Spleen (tissue), 11 donors: ENCODE data around the gene PLPP2. TPM values are rescaled to one million over a fixed set of nuclear protein-coding genes. Genes with fewer than 3 reads are reported as not detected.
"Not testable (repeated sequence)": the region's sequence is repeated elsewhere in the genome, so short reads cannot be mapped to it uniquely, and the experiment has no call there.

ENCODE experiments used
- DNase-seq: peaks from one replicate; pipeline ENCODE4 v3.0.0-alpha.2; 2020
- H3K27ac ChIP-seq, 8 donors: fragments of 200-600 bp; sonication (generic) in 7 of 8; 1 replicate in 4 of 8; 2 replicates in 4 of 8; pipeline versions ENCODE4 v1.5.0 to v1.8.0; 2016 to 2021; ENCODE audit warnings: inconsistent platforms in 4 of 8, mild to moderate bottlenecking in 4 of 8, moderate library complexity in 1 of 8
- H3K27me3 ChIP-seq, 7 donors: fragments of 200-600 bp; sonication (generic) in 6 of 7; replicated peaks in 1 of 7; 1 replicate in 4 of 7; 2 replicates in 3 of 7; pipeline versions ENCODE4 v1.5.0 to v1.8.0; 2016 to 2021; ENCODE audit warnings: inconsistent platforms in 3 of 7, mild to moderate bottlenecking in 1 of 7
- H3K36me3 ChIP-seq, 6 donors: fragments of 200-600 bp; sonication (generic) in 5 of 6; 1 replicate in 4 of 6; 2 replicates in 2 of 6; pipeline versions ENCODE4 v1.5.0 to v1.8.0; 2016 to 2021; ENCODE audit warnings: inconsistent platforms in 2 of 6
- H3K4me1 ChIP-seq, 6 donors: fragments of 200-600 bp; sonication (generic) in 5 of 6; 1 replicate in 3 of 6; 2 replicates in 3 of 6; pipeline versions ENCODE4 v1.5.0 to v1.8.0; 2016 to 2021; ENCODE audit warnings: inconsistent platforms in 3 of 6
- H3K4me3 ChIP-seq, 8 donors: fragments of 200-600 bp; sonication (generic) in 7 of 8; 1 replicate in 4 of 8; 2 replicates in 4 of 8; pipeline versions ENCODE4 v1.5.0 to v1.8.0; 2016 to 2021; ENCODE audit warnings: inconsistent platforms in 4 of 8, mild to moderate bottlenecking in 4 of 8, moderate library complexity in 2 of 8
- H3K9me3 ChIP-seq, 8 donors: fragments of 200-600 bp; sonication (generic) in 7 of 8; 1 replicate in 4 of 8; 2 replicates in 4 of 8; pipeline versions ENCODE4 v1.5.0 to v1.8.0; 2016 to 2021; ENCODE audit warnings: inconsistent platforms in 4 of 8
- POLR2A ChIP-seq, 3 donors: fragments of 450-650 bp; IDR thresholded peaks; one replicate each; pipeline ENCODE4 v1.5.1; 2017; ENCODE audit warnings: antibody characterized with exemption in 3 of 3, mild to moderate bottlenecking in 1 of 3
- POLR2AphosphoS5 ChIP-seq, 3 donors: sonication (generic); formaldehyde crosslinking; IDR thresholded peaks; one replicate each; pipeline ENCODE4 v1.5.1; 2017; ENCODE audit warnings: antibody characterized with exemption in 3 of 3
- WGBS, 5 donors: extraction: QIAGEN DNeasy Blood & Tissue Kit in 3 of 5; methylation state at CpG; one replicate each; pipeline versions ENCODE4 v1.1.5 to v1.1.7; 2013 to 2018; 5-methylcytosine and 5-hydroxymethylcytosine counted together
- intact Hi-C: fragments of 100-400 bp; cut with DNase I; formaldehyde crosslinking; loops from one replicate; pipeline ENCODE4 v1.15.0; 2023; ENCODE audit warnings: low total_unique reads
- polyA plus RNA-seq, 3 donors: library from polyadenylated mRNA; stranded (reverse); fragments of 200-250 nt; gene quantifications; one replicate each; pipeline ENCODE4 v1.2.1, GENCODE V29; 2013
- total RNA-seq, 7 donors: library from RNA; depleted of rRNA in 3 of 7; stranded (reverse); fragments of >200 nt in 3 of 7; fragmentation: NEBNext Ultra II Directional in 4 of 7; extraction: Animal tissue kit (Norgen Biotek cat#: 25700) in 4 of 7; gene quantifications; one replicate each; pipeline versions ENCODE4 v1.1.0 to v1.2.1, GENCODE V29; 2016 to 2021
- TF ChIP-seq, protein P1 (sequence below), 11 experiments: fragments of 200-600 bp in 7 of 11; fragments of 450-650 bp in 4 of 11; sonication (generic) in 4 of 11; IDR thresholded peaks in 8 of 11; conservative IDR thresholded peaks in 3 of 11; 1 replicate in 7 of 11; 2 replicates in 4 of 11; pipeline versions ENCODE4 v1.4.0 to v1.8.0; 2016 to 2021; ENCODE audit warnings: antibody characterized with exemption in 11 of 11, inconsistent platforms in 4 of 11, mild to moderate bottlenecking in 1 of 11
- donor health status: healthy with polysubstance abuse.
- donor health status: DM: no; HTN: no; CAD: no; lungs with moderate emphysema.
- donor health status: DM: no; HTN: no; CAD: no.
- donor health status: Bipolar disorder and iron deficiency.
- donor health status: healthy.
- donor health status: DM: no; HTN: no; CAD: no.
- donor health status: DM: yes; HTN: yes; CAD: no.

PLPP2 gene
- total and polyA plus RNA-seq, 10 donors = 1.2 to 27.7 (median 4.1) TPM

DNA sequence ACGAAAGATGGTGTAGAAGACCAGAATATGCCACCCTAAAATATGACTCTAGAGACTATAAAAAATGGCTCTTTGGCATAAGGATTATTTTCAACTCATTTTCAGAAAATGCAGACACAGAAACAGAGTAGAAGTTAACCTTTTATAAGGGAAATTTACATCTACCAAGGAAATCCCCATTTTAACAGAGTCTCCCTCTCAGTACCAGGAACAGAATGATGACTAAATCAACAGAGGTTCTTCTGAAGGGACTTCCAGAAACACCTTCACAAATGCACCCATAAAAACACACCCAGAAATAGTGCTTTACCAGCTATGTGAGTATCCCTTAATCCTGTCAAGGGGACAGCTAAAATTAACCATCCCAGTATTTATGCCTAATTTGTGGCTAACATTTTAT, 29.1 kb downstream of the PLPP2 start:
- peaks cover 0 to 7% (median 6%) of the 10 kb centered on the region in 6 donors for H3K4me1 ChIP-seq
- no peak for DNase-seq
- H3K4me3 ChIP-seq = no peak overlapping the region
- peaks cover 0 to 54% (median 16%) of the 10 kb centered on the region in 7 donors for H3K27me3 ChIP-seq
- WGBS, 5 donors = 76 to 86% (median 80%) methylated on average over 1 of the region's 1 CpG
- H3K9me3 ChIP-seq = no peaks in the 10 kb centered on the region
- intact Hi-C loops = no loop called here
- TF ChIP-seq, protein P1, sequence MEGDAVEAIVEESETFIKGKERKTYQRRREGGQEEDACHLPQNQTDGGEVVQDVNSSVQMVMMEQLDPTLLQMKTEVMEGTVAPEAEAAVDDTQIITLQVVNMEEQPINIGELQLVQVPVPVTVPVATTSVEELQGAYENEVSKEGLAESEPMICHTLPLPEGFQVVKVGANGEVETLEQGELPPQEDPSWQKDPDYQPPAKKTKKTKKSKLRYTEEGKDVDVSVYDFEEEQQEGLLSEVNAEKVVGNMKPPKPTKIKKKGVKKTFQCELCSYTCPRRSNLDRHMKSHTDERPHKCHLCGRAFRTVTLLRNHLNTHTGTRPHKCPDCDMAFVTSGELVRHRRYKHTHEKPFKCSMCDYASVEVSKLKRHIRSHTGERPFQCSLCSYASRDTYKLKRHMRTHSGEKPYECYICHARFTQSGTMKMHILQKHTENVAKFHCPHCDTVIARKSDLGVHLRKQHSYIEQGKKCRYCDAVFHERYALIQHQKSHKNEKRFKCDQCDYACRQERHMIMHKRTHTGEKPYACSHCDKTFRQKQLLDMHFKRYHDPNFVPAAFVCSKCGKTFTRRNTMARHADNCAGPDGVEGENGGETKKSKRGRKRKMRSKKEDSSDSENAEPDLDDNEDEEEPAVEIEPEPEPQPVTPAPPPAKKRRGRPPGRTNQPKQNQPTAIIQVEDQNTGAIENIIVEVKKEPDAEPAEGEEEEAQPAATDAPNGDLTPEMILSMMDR (IDR thresholded peaks at IDR 0.05 in 8 of 11, conservative IDR thresholded peaks at IDR 0.05 in 3 of 11) = no peak
- no peak for TF ChIP-seq POLR2AphosphoS5 (IDR thresholded peaks at IDR 0.05)
- no peak for TF ChIP-seq POLR2A (IDR thresholded peaks at IDR 0.05)
- H3K36me3 ChIP-seq = no peaks in the 10 kb centered on the region
- no peak overlapping the region for H3K27ac ChIP-seq

DNA sequence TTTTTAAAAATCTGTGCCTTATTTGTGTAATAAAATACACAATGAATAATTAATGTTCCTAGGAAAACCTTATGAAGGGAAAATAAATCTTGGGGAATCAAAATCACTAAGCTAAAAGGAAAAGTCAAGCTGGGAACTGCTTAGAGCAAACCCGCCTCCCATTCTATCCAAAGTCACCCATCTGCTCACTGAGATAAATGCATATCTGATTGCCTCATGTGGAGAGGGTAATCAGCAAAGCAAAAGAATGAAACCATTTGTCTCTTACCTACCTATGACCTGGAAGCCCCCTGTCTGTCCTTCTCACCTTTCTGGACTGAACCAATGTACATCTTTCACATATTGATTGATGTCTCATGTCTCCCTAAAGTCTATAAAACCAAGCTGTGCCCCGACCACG, 34.4 kb downstream of the PLPP2 start:
- WGBS, 5 donors = 61 to 87% (median 75%) methylated on average over 3 of the region's 3 CpGs
- H3K27ac ChIP-seq, intact Hi-C loops, DNase-seq, H3K9me3 ChIP-seq, H3K4me3 ChIP-seq, H3K4me1 ChIP-seq, H3K36me3 ChIP-seq: not testable (repeated sequence)
- peaks cover 0 to 34% (median 0%) of the 10 kb centered on the region in 7 donors for H3K27me3 ChIP-seq

DNA sequence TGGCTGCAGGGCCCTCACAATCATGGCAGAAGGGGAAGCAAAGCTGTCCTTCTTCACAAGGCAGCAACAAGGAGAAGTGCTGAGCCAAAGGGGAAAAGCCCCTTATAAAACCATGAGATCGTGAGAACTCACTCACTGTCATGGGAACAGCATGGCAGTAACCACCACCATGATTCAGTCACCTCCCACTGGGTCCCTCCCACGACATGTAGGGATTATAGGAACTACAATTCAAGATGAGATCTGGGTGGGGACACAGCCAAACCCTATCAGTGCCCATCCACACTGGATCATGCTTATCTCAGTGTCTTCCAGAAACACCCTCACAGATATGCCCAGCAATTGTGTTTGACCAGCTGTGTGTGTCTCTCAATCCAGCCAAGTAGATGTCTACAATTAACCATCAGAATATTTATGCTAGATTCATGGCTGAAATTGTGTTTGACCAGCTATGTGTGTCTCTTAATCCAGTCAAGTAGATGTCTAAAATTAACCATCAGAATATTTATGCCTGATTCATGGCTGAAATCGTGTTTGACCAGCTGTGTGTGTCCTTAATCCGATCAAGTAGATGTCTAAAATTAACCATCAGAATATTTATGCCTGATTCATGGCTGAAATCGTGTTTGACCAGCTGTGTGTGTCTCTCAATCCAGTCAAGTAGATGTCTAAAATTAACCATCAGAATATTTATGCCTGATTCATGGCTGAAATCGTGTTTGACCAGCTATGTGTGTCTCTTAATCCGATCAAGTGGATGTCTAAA, 38.6 kb downstream of the PLPP2 start:
- H3K27ac ChIP-seq, H3K4me1 ChIP-seq, H3K4me3 ChIP-seq, H3K9me3 ChIP-seq, DNase-seq, H3K36me3 ChIP-seq, intact Hi-C loops: not testable (repeated sequence)
- 37 to 49% (median 43%) methylated on average over 7 of the region's 7 CpGs for WGBS, 5 donors
- peaks cover 0 to 32% (median 0%) of the 10 kb centered on the region in 7 donors for H3K27me3 ChIP-seq

DNA sequence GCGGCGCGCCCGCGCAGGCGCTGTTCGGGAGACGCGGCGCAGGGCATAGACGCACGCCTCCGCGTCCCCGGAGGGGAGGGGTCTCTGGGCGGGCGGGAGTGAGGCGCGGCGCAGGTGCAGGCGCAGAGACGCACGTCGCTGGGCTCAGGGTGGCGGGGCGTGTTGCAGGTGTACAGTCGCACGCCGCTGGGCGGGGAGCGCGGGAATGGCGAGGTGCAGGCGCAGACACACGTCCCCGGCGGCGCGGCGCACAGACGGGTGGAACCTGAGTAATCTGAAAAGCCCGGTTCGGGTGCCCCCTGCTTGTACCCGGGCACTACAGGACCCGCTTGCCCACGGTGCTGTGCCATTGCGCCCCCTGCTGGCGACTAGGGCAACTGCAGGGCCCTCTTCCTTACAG, 44.7 kb downstream of the PLPP2 start:
- TF ChIP-seq, protein P1 (IDR thresholded peaks at IDR 0.05 in 8 of 11, conservative IDR thresholded peaks at IDR 0.05 in 3 of 11) = no peak
- TF ChIP-seq POLR2A (IDR thresholded peaks at IDR 0.05) = no peak
- TF ChIP-seq POLR2AphosphoS5 (IDR thresholded peaks at IDR 0.05) = no peak
- intact Hi-C loops = no loop called here
- H3K4me3 ChIP-seq = no peak overlapping the region
- H3K27me3 ChIP-seq = peaks cover 0 to 2% (median 0%) of the 10 kb centered on the region in 7 donors
- no peaks in the 10 kb centered on the region for H3K36me3 ChIP-seq
- H3K9me3 ChIP-seq = peaks cover 0 to 4% (median 0%) of the 10 kb centered on the region in 8 donors
- H3K4me1 ChIP-seq = no peaks in the 10 kb centered on the region
- 79 to 86% (median 82%) methylated on average over 30 to 48 of the region's 48 CpGs for WGBS, 5 donors
- DNase-seq = peak; percentile 72
- H3K27ac ChIP-seq = no peak overlapping the region

DNA sequence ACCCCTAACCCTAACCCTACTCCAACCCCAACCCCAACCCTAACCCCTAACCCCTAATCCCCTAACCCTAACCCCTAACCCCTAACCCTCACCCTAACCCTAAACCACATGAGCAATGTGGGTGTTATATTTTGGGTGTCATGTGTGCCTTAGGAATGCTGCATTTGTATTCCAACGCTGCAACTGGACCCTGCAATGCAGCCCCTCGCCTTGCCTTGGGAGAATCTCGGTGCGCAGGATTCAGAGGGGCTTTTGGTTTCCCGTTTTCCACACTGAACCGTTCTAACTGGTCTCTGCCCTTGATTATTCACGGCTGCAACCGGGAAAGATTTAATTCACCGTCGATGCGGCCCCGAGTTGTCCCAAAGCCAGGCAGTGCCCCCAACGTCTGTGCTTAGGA, 45.3 kb downstream of the PLPP2 start:
- intact Hi-C loops = not testable (repeated sequence)

More for the DNA sequence above, 45.3 kb downstream of the PLPP2 start:
- not testable (repeated sequence) for DNase-seq, H3K4me1 ChIP-seq, H3K9me3 ChIP-seq, H3K27ac ChIP-seq, H3K27me3 ChIP-seq, H3K36me3 ChIP-seq
- WGBS, 5 donors = 71 to 88% (median 75%) methylated on average over 8 to 13 of the region's 13 CpGs
- H3K4me3 ChIP-seq = peak overlapping the region in 1 of 8 donors; percentile 43
